K562 (cell line): ENCODE measurements around the gene TOX2. TPM values are rescaled to one million over a fixed set of nuclear protein-coding genes. Genes with fewer than 3 reads are reported as not detected.
A peak's percentile ranks its signal among the peaks of the same experiment; 100 is the strongest.

ENCODE experiments used
- ATAC-seq: fragments of 200-7000 bp; cut with Tn5 transposase; 3 replicates; pipeline ENCODE4 v1.9.1; 2020; ENCODE audit warnings: moderate library complexity
- BruUV-seq: library from RNA; stranded (reverse); fragments of 400-500 nt; replicated peaks from 2 replicates; lab custom pipeline; 2021; lab: Mats Ljungman, UMichigan
- CTCF ChIA-PET: fragments of 300-600 bp; formaldehyde crosslinking; extraction: SDS; loops from one replicate; lab custom pipeline; 2021; ENCODE audit warnings: low intra/inter-chr PET ratio; lab: Yijun Ruan, JAX
- POLR2A ChIA-PET: fragments of 300-600, 350-650 bp; sonication (Branson Sonifier 250); formaldehyde crosslinking; extraction: SDS; loops from one replicate; lab custom pipeline; 2021; ENCODE audit warnings: antibody characterized with exemption, inconsistent platforms; lab: Yijun Ruan, JAX
- DNase-seq, 4 experiments: peaks; one replicate each; pipeline versions ENCODE4 v3.0.0 to v3.0.0-alpha.2; 2011 to 2018; ENCODE audit warnings: low spot score in 3 of 4, mixed read lengths in 3 of 4; ENCODE audit errors: extremely low read depth in 1 of 4
- FAIRE-seq: peaks from 2 replicates; lab custom pipeline; 2011; peaks lifted over from hg19 to GRCh38; lab: Jason Lieb, UNC
- H2AFZ ChIP-seq: 2 replicates; pipeline ENCODE4 v1.6.0; 2011; ENCODE audit warnings: low read depth, low read length, control low read depth, inconsistent platforms
- H3K27ac ChIP-seq: fragments of 200-600 bp; 3 replicates; pipeline ENCODE4 v1.8.0; 2011; ENCODE audit warnings: low read depth, mild to moderate bottlenecking, control low read depth, inconsistent platforms, low read length, moderate library complexity, mixed read lengths; ENCODE audit errors: extremely low read depth
- H3K27me3 ChIP-seq, 2 experiments: fragments of 300-600 bp in 1 of 2; 2 replicates in 1 of 2; 3 replicates in 1 of 2; pipeline versions ENCODE4 v1.6.0 to v1.8.0; 2011; ENCODE audit warnings: inconsistent platforms in 2 of 2, low read length in 2 of 2, mild to moderate bottlenecking in 1 of 2, mixed read lengths in 1 of 2, moderate library complexity in 1 of 2; ENCODE audit not compliant: control insufficient read depth in 2 of 2, insufficient read depth in 2 of 2
- H3K36me3 ChIP-seq: fragments of 300-600 bp; 3 replicates; pipeline ENCODE4 v1.8.0; 2011; ENCODE audit warnings: mild to moderate bottlenecking, low read length, inconsistent platforms; ENCODE audit not compliant: control insufficient read depth, insufficient read depth
- H3K4me1 ChIP-seq, 2 experiments: fragments of 200-600 bp in 1 of 2; replicated peaks in 1 of 2; 2 replicates in 1 of 2; 3 replicates in 1 of 2; pipeline versions ENCODE4 v1.5.1 to v1.8.0; 2011; ENCODE audit warnings: inconsistent platforms in 2 of 2, low read length in 2 of 2, mild to moderate bottlenecking in 1 of 2, mixed read lengths in 1 of 2, moderate library complexity in 1 of 2; ENCODE audit not compliant: control insufficient read depth in 2 of 2, insufficient read depth in 2 of 2
- H3K4me2 ChIP-seq: 2 replicates; pipeline ENCODE4 v1.6.1; 2011; ENCODE audit warnings: low read length, control low read depth, inconsistent platforms, mixed read lengths; ENCODE audit not compliant: insufficient read depth
- H3K4me3 ChIP-seq: fragments of 200-600 bp; sonication (generic), shearing (Covaris generic); 2 replicates; pipeline ENCODE4 v1.5.1; 2016; ENCODE audit warnings: control low read depth, inconsistent platforms
- H3K79me2 ChIP-seq: fragments of 200-600 bp; 3 replicates; pipeline ENCODE4 v1.8.0; 2011; ENCODE audit warnings: low read length, inconsistent platforms; ENCODE audit not compliant: control insufficient read depth, insufficient read depth
- H3K9ac ChIP-seq, 2 experiments: 2 replicates each; pipeline versions ENCODE4 v1.6.0 to v1.6.1; 2011; ENCODE audit warnings: low read depth in 2 of 2, low read length in 2 of 2, control low read depth in 1 of 2, inconsistent platforms in 1 of 2, mild to moderate bottlenecking in 1 of 2, mixed read lengths in 1 of 2; ENCODE audit not compliant: insufficient read depth in 1 of 2
- H3K9me1 ChIP-seq: one replicate; pipeline ENCODE4 v1.6.0; 2011; ENCODE audit warnings: inconsistent platforms, mild to moderate bottlenecking, low read length, moderate library complexity; ENCODE audit not compliant: control insufficient read depth, insufficient read depth
- H3K9me3 ChIP-seq: replicated peaks from 2 replicates; pipeline ENCODE4 v1.5.1; 2011; ENCODE audit warnings: low read depth, low read length, inconsistent platforms; ENCODE audit not compliant: control insufficient read depth, insufficient read depth
- H4K20me1 ChIP-seq: replicated peaks from 2 replicates; pipeline ENCODE4 v1.6.1; 2011; ENCODE audit warnings: low read length, inconsistent platforms, mixed read lengths; ENCODE audit not compliant: control insufficient read depth, insufficient read depth
- BCOR ChIP-seq: fragments of 450-650 bp; IDR thresholded peaks from 2 replicates; pipeline ENCODE4 v1.6.1; 2016
- NFXL1 ChIP-seq: fragments of 450-650 bp; formaldehyde crosslinking; IDR thresholded peaks from 2 replicates; pipeline ENCODE4 v1.4.0; 2021; ENCODE audit warnings: mild to moderate bottlenecking
- RBBP5 ChIP-seq: fragments of 200-600 bp; sonication (generic); IDR thresholded peaks from 2 replicates; pipeline ENCODE4 v1.6.1; 2012; ENCODE audit warnings: borderline replicate concordance, mild to moderate bottlenecking, low read length, control low read depth, inconsistent platforms; ENCODE audit not compliant: insufficient read depth, poor library complexity, severe bottlenecking
- RBM25 ChIP-seq: fragments of 200-400 bp; formaldehyde crosslinking; IDR thresholded peaks from 2 replicates; pipeline ENCODE4 v1.6.1; 2018; ENCODE audit warnings: low read length, low read depth, moderate library complexity; ENCODE audit not compliant: severe bottlenecking
- TAF9B ChIP-seq: fragments of 450-650 bp; IDR thresholded peaks from 2 replicates; pipeline ENCODE4 v1.6.1; 2018; ENCODE audit warnings: mild to moderate bottlenecking; ENCODE audit not compliant: partially characterized antibody
- ZBTB49 ChIP-seq: sonication (generic); formaldehyde crosslinking; IDR thresholded peaks from 2 replicates; pipeline ENCODE4 v1.8.0; 2022; ENCODE audit warnings: missing genetic modification reagents, mild to moderate bottlenecking, borderline replicate concordance
- ZNF165 ChIP-seq: fragments of 250-450 bp; sonication (Bioruptor Pico); IDR thresholded peaks from 2 replicates; pipeline ENCODE4 v1.4.0; 2020; ENCODE audit warnings: borderline replicate concordance
- ZNF764 ChIP-seq: fragments of 250-450 bp; sonication (Bioruptor Pico); IDR thresholded peaks from 2 replicates; pipeline ENCODE4 v1.4.0; 2020; ENCODE audit warnings: low read depth, mild to moderate bottlenecking, moderate library complexity
- WGBS: fragments of 100-300 bp; shearing (Covaris generic); methylation state at CpG from one replicate; pipeline ENCODE4 v1.1.6; 2016; ENCODE audit warnings: low coverage, mixed read lengths; ENCODE audit not compliant: insufficient coverage; ENCODE audit errors: missing lambda C conversion rate; 5-methylcytosine and 5-hydroxymethylcytosine counted together
- in situ Hi-C: fragments of 300-500 bp; cut with MboI; formaldehyde crosslinking; loops from 4 replicates; pipeline ENCODE4 v1.15.0; 2018; ENCODE audit warnings: inconsistent platforms, mixed read lengths
- intact Hi-C: fragments of 100-400 bp; cut with micrococcal nuclease; formaldehyde crosslinking; loops from 2 replicates; pipeline ENCODE4 v1.14.2; 2022
- polyA plus RNA-seq, 8 experiments: library from polyadenylated mRNA; depleted of rRNA in 4 of 8; stranded (reverse) in 5 of 8; unstranded in 3 of 8; fragments of >200 nt; fragmentation: Nextera tagmentation in 2 of 8; fragmentation: Illumina TruSeq in 1 of 8; extraction: Ambion mirVana in 2 of 8; extraction: Trizol in 1 of 8; gene quantifications; 2 replicates each; pipeline versions ENCODE4 v1.2.1 to v1.2.3, GENCODE V29; 2011 to 2014; ENCODE audit warnings: inconsistent platforms in 1 of 8, missing spikeins in 1 of 8
- total RNA-seq, 7 experiments: library from RNA; depleted of rRNA in 6 of 7; stranded (reverse); fragments of >200 nt in 6 of 7; fragmentation: Illumina TruSeq in 2 of 7; extraction: Trizol in 2 of 7; gene quantifications; 2 replicates each; pipeline versions ENCODE4 v1.2.1 to v1.2.3, GENCODE V29; 2011 to 2021; ENCODE audit warnings: low replicate concordance in 1 of 7
- TF ChIP-seq, protein P1 (sequence below): fragments of 450-650 bp; conservative IDR thresholded peaks from 2 replicates; pipeline ENCODE4 v1.6.1; 2016; ENCODE audit warnings: missing genetic modification characterization, low read depth, mild to moderate bottlenecking, control low read depth, missing compliant biosample characterization
- TF ChIP-seq, protein P2 (sequence below): sonication (generic); formaldehyde crosslinking; IDR thresholded peaks from 2 replicates; pipeline ENCODE4 v1.8.0; 2023; ENCODE audit warnings: mild to moderate bottlenecking, missing genetic modification reagents

The TOX2 gene
- total and polyA plus RNA-seq, 9 of the 15 experiments (the other 6 are each of a cell fraction or from before 2014, with no cell fraction given), result not detected

DNA sequence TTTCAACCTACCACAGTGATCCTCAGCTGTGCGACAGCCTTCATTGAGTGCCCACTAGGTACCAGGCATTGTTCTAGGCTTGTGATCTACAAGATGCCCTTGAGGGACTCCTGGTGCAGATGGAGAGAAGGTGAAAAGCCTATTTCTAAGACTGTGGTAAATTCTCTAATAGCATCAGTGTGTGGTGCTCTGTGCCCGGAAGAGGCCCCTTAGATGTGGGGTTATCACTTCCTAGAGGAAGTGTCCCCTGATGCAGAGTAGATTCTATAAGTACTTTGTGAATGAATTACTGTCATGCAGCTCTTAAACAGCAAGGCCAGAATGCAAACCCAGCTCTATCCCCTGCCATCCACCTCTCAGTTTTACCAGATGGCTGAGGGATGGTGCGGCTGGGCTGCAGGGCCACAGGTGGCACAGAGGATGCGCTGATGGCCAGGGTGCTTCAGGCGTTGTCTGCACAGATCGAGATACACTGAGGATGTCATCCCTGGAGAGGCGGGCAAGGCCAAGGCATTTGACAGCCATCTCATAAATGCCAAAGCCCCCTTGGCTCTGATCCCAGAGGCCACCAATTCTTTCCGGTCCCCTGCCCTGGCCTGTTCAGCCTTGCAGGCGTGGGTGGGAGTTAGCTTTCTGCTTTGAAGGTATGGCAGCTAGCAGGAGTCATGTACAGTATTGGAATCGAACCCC is 96.7 kb downstream of the TOX2 start (continued):
- no peak for TF ChIP-seq TAF9B
- TF ChIP-seq NFXL1 (CRISPR knock-in tag), result no peak

- intact Hi-C loops, result no loop called here
- TF ChIP-seq RBBP5 (no peak), ZNF165 (CRISPR knock-in tag) (no peak), RBM25 (peak; percentile 65), ZBTB49 (CRISPR knock-in tag) (no peak), ZNF764 (CRISPR knock-in tag) (no peak), BCOR (peak; percentile 49; the same call in 1 of the 2 replicates)
- TF ChIP-seq, protein P1, sequence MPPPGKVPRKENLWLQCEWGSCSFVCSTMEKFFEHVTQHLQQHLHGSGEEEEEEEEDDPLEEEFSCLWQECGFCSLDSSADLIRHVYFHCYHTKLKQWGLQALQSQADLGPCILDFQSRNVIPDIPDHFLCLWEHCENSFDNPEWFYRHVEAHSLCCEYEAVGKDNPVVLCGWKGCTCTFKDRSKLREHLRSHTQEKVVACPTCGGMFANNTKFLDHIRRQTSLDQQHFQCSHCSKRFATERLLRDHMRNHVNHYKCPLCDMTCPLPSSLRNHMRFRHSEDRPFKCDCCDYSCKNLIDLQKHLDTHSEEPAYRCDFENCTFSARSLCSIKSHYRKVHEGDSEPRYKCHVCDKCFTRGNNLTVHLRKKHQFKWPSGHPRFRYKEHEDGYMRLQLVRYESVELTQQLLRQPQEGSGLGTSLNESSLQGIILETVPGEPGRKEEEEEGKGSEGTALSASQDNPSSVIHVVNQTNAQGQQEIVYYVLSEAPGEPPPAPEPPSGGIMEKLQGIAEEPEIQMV (tag), result no peak
- TF ChIP-seq, protein P2, sequence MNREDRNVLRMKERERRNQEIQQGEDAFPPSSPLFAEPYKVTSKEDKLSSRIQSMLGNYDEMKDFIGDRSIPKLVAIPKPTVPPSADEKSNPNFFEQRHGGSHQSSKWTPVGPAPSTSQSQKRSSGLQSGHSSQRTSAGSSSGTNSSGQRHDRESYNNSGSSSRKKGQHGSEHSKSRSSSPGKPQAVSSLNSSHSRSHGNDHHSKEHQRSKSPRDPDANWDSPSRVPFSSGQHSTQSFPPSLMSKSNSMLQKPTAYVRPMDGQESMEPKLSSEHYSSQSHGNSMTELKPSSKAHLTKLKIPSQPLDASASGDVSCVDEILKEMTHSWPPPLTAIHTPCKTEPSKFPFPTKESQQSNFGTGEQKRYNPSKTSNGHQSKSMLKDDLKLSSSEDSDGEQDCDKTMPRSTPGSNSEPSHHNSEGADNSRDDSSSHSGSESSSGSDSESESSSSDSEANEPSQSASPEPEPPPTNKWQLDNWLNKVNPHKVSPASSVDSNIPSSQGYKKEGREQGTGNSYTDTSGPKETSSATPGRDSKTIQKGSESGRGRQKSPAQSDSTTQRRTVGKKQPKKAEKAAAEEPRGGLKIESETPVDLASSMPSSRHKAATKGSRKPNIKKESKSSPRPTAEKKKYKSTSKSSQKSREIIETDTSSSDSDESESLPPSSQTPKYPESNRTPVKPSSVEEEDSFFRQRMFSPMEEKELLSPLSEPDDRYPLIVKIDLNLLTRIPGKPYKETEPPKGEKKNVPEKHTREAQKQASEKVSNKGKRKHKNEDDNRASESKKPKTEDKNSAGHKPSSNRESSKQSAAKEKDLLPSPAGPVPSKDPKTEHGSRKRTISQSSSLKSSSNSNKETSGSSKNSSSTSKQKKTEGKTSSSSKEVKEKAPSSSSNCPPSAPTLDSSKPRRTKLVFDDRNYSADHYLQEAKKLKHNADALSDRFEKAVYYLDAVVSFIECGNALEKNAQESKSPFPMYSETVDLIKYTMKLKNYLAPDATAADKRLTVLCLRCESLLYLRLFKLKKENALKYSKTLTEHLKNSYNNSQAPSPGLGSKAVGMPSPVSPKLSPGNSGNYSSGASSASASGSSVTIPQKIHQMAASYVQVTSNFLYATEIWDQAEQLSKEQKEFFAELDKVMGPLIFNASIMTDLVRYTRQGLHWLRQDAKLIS (CRISPR knock-in tag), result no peak
Measured at GRCh38 chr20:44012466-44013226, 98.0 kb downstream of the TOX2 start.

More at GRCh38 chr20:44012466-44013226, 98.0 kb downstream of the TOX2 start:
- Histone ChIP-seq H3K36me3 (no peaks in the 10 kb centered on the region), H3K27me3 (peaks cover 8 to 33% of the 10 kb centered on the region in 2 experiments; a peak in 4 of 5 replicates), H3K9me1 (no peaks in the 10 kb centered on the region), H3K79me2 (no peaks in the 10 kb centered on the region), H3K27ac (no peak overlapping the region), H4K20me1 (peaks cover 6% of the 10 kb centered on the region; the same call in 1 of the 2 replicates), H3K9ac (no peak overlapping the region), H3K9me3 (no peaks in the 10 kb centered on the region), H3K4me3 (no peak overlapping the region), H3K4me2 (no peak overlapping the region), H2AFZ (no peak overlapping the region), H3K4me1 (peaks cover 7 to 21% of the 10 kb centered on the region in 2 experiments; a peak in 3 of 5 replicates)
- DNase-seq, result no peak
- BruUV-seq, result no TSS peak
- no peak for ATAC-seq
- ChIA-PET CTCF (no interaction called here), POLR2A (no interaction called here)
- WGBS, result 0% methylated on average over 4 of the region's 4 CpGs
- in situ Hi-C loops, result no loop called here
- no peak for FAIRE-seq
